PC-9 (cell line): Measurements from ENCODE around the gene ZRANB1. TPM values are rescaled to one million over a fixed set of nuclear protein-coding genes. Genes with fewer than 3 reads are reported as not detected.

Source experiments
- BruUV-seq: library from RNA; stranded (reverse); fragments of 400-500 nt; replicated peaks from 2 replicates; lab custom pipeline; 2021; lab: Mats Ljungman, UMichigan
- CTCF ChIA-PET: fragments of 300-600 bp; sonication (Branson Sonifier 250); formaldehyde crosslinking; loops from one replicate; lab custom pipeline; 2022; ENCODE audit warnings: antibody characterized with exemption; lab: Charles Lee
- POLR2A ChIA-PET: fragments of 300-600 bp; sonication (Branson Sonifier 250); formaldehyde crosslinking; loops from one replicate; lab custom pipeline; 2022; ENCODE audit warnings: antibody characterized with exemption; ENCODE audit not compliant: unreplicated experiment; lab: Charles Lee
- DNase-seq, 2 experiments: peaks; one replicate each; pipeline versions ENCODE4 v3.0.0 to v3.0.0-alpha.2; 2015 to 2022; ENCODE audit warnings: mixed read lengths in 1 of 2
- H2AFZ ChIP-seq: fragments of 200-600 bp; sonication (generic); 2 replicates; pipeline ENCODE4 v1.8.1; 2017; ENCODE audit warnings: antibody characterized with exemption
- H3F3A ChIP-seq: fragments of 200-600 bp; sonication (generic); 2 replicates; pipeline ENCODE4 v1.8.1; 2017; ENCODE audit warnings: antibody characterized with exemption, mild to moderate bottlenecking, low read depth; ENCODE audit not compliant: insufficient read depth
- H3K27ac ChIP-seq: fragments of 200-600 bp; sonication (generic); 2 replicates; pipeline ENCODE4 v1.6.1; 2016; ENCODE audit warnings: mixed run types
- H3K27me3 ChIP-seq: fragments of 200-600 bp; sonication (generic); 2 replicates; pipeline ENCODE4 v1.6.1; 2016; ENCODE audit warnings: low read depth, mixed run types; ENCODE audit not compliant: insufficient read depth
- H3K36me3 ChIP-seq: fragments of 200-600 bp; sonication (generic); 2 replicates; pipeline ENCODE4 v1.6.1; 2016; ENCODE audit warnings: low read depth, mixed run types
- H3K4me1 ChIP-seq: fragments of 200-600 bp; sonication (generic); replicated peaks from 2 replicates; pipeline ENCODE4 v1.6.1; 2016; ENCODE audit warnings: mixed run types; ENCODE audit not compliant: insufficient read depth
- H3K4me2 ChIP-seq: fragments of 200-600 bp; sonication (generic); 2 replicates; pipeline ENCODE4 v1.6.1; 2017; ENCODE audit warnings: mixed run types
- H3K4me3 ChIP-seq: fragments of 200-600 bp; sonication (generic); 2 replicates; pipeline ENCODE4 v1.6.1; 2016; ENCODE audit warnings: mixed run types
- H3K79me2 ChIP-seq: fragments of 200-600 bp; sonication (generic); 2 replicates; pipeline ENCODE4 v1.6.1; 2017; ENCODE audit warnings: low read depth, mixed run types
- H3K9me2 ChIP-seq: fragments of 200-600 bp; sonication (generic); 2 replicates; pipeline ENCODE4 v1.8.1; 2017; ENCODE audit warnings: mild to moderate bottlenecking; ENCODE audit not compliant: insufficient read depth
- H3K9me3 ChIP-seq: fragments of 200-600 bp; sonication (generic); 2 replicates; pipeline ENCODE4 v1.8.1; 2016; ENCODE audit warnings: low read depth; ENCODE audit not compliant: insufficient read depth
- H4K20me1 ChIP-seq: fragments of 200-600 bp; sonication (generic); 2 replicates; pipeline ENCODE4 v1.8.1; 2017; ENCODE audit not compliant: insufficient read depth
- EZH2 ChIP-seq: fragments of 200-600 bp; sonication (generic); IDR thresholded peaks from 2 replicates; pipeline ENCODE4 v1.8.0; 2017; ENCODE audit warnings: antibody characterized with exemption, low read depth
- intact Hi-C: fragments of 100-400 bp; cut with micrococcal nuclease; formaldehyde crosslinking; loops from one replicate; pipeline ENCODE4 v1.10.0; 2022; ENCODE audit not compliant: unreplicated experiment
- total RNA-seq: library from RNA; stranded (reverse); gene quantifications from 2 replicates; pipeline ENCODE4 v1.2.3, GENCODE V29; 2021
- TF ChIP-seq, protein P1 (sequence below): fragments of 200-600 bp; sonication (generic); conservative IDR thresholded peaks from 2 replicates; pipeline ENCODE4 v1.6.1; 2017; ENCODE audit warnings: mixed run types, antibody characterized with exemption, mild to moderate bottlenecking, moderate library complexity

The ZRANB1 gene
- total RNA-seq, 1 experiment from 2014 or later: 10.9 TPM

DNA sequence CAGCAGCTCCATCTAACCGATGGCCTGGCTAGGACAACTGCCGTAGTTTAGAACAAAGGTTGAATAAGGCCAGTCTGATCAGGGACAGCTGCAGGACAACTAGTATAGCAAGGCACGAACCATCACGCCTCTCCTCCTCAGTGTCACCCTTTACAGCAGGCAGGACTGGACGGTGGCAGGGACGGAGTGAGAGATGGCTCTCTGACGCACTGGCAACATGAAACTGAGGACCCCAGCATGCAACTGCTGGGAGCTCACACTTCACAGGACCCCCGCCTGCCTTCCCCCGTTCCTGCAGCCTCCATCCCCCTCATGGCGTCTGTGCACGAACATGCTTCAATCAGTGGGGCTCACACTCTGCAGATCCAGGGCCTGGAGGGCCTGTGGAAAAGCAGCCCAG lies 53.7 kb downstream of the ZRANB1 start:
- TF ChIP-seq, protein P1, sequence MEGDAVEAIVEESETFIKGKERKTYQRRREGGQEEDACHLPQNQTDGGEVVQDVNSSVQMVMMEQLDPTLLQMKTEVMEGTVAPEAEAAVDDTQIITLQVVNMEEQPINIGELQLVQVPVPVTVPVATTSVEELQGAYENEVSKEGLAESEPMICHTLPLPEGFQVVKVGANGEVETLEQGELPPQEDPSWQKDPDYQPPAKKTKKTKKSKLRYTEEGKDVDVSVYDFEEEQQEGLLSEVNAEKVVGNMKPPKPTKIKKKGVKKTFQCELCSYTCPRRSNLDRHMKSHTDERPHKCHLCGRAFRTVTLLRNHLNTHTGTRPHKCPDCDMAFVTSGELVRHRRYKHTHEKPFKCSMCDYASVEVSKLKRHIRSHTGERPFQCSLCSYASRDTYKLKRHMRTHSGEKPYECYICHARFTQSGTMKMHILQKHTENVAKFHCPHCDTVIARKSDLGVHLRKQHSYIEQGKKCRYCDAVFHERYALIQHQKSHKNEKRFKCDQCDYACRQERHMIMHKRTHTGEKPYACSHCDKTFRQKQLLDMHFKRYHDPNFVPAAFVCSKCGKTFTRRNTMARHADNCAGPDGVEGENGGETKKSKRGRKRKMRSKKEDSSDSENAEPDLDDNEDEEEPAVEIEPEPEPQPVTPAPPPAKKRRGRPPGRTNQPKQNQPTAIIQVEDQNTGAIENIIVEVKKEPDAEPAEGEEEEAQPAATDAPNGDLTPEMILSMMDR: no peak
- TF ChIP-seq EZH2: no peak
- Histone ChIP-seq H4K20me1 (no peaks in the 10 kb centered on the region), H3F3A (no peaks in the 10 kb centered on the region), H3K9me2 (no peaks in the 10 kb centered on the region), H2AFZ (no peak overlapping the region), H3K4me3 (no peak overlapping the region), H3K79me2 (no peaks in the 10 kb centered on the region), H3K4me2 (no peak overlapping the region), H3K27me3 (no peaks in the 10 kb centered on the region), H3K9me3 (no peaks in the 10 kb centered on the region), H3K27ac (no peak overlapping the region), H3K36me3 (no peaks in the 10 kb centered on the region), H3K4me1 (no peaks in the 10 kb centered on the region)
- ChIA-PET CTCF (interaction anchor here (0.5 kb wide), 1 partner anchor 89 kb away, joined by 8 read pairs; no protein-coding TSS in a partner anchor), POLR2A (no interaction called here)
- DNase-seq: no peak
- no TSS peak for BruUV-seq
- intact Hi-C loops: no loop called here

DNA sequence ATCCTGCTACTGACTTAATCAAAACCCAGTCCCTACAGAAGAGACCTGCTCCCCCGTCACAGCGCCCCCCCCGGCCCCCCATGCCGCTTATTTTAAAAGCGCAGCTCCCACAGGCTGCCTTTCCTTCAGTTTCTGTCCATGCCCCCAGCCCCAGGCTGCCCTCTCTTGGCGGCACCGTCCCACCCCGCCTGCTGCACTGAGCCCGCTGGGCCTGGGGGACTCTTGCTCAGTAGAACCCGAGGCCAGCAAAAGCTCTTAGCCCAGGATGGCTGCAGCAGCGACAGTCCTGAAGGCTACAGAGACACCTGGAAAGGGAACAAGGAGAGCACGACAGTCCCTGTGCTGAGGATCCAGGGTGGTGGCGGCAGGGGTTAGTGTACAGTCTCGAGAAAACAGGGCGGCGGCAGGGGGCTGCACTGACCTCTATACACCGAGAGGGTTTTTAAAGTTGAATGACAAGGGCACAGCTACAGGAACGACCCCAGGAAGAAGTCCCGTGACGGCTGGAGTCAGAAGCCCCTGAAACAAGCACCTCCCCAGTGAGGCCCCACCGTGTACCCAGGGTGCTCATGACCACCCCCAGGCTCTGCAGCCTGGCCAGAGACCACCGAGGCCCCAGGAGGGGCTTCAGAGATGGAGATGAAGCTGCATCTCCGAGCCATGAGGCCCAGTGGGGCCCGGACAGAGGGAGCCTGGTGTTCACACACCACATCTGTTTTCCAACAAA lies 54.4 kb downstream of the ZRANB1 start:
- no peaks in the 10 kb centered on the region for H3K9me2 ChIP-seq
- no TSS peak for BruUV-seq
- ChIA-PET POLR2A (no interaction called here), CTCF (interaction anchor here (0.5 kb wide), 1 partner anchor 90 kb away, joined by 8 read pairs; no protein-coding TSS in a partner anchor)
- intact Hi-C loops: no loop called here
- no peaks in the 10 kb centered on the region for H3K4me1 ChIP-seq
- DNase-seq: no peak
- no peak overlapping the region for H3K4me2 ChIP-seq
- H3K9me3 ChIP-seq: no peaks in the 10 kb centered on the region
- H3K79me2 ChIP-seq: no peaks in the 10 kb centered on the region
- no peaks in the 10 kb centered on the region for H3K36me3 ChIP-seq
- no peak for TF ChIP-seq EZH2
- TF ChIP-seq, protein P1: no peak
- no peak overlapping the region for H3K4me3 ChIP-seq
- no peak overlapping the region for H2AFZ ChIP-seq
- H3F3A ChIP-seq: no peaks in the 10 kb centered on the region
- H4K20me1 ChIP-seq: no peaks in the 10 kb centered on the region
- no peaks in the 10 kb centered on the region for H3K27me3 ChIP-seq
- no peak overlapping the region for H3K27ac ChIP-seq

DNA sequence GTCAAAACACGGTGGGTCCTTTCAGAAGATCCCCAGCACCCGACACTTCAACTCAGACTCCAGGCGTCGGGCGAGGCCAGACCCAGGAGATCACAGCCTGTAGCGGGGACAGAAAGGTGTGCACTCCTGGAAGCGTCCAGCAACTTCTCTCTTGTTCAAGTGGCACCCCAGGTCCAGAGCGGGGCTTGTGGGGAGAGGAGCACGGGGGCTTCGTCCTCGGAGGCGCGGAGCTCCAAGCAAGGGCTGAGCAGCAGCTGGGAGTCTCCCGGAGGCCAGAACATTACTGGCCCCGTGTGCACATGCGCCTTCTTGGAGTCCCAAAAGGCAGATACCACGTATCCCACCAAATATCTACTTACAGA lies 54.9 kb downstream of the ZRANB1 start:
- Histone ChIP-seq H3K27ac (no peak overlapping the region), H3K4me1 (no peaks in the 10 kb centered on the region), H3K27me3 (no peaks in the 10 kb centered on the region), H3K79me2 (no peaks in the 10 kb centered on the region), H3K4me3 (no peak overlapping the region), H3K9me3 (no peaks in the 10 kb centered on the region), H3K4me2 (no peak overlapping the region), H3F3A (no peaks in the 10 kb centered on the region), H4K20me1 (no peaks in the 10 kb centered on the region), H3K36me3 (no peaks in the 10 kb centered on the region), H2AFZ (no peak overlapping the region), H3K9me2 (no peaks in the 10 kb centered on the region)
- no peak for DNase-seq
- TF ChIP-seq EZH2: no peak
- TF ChIP-seq, protein P1: no peak
- ChIA-PET POLR2A (no interaction called here), CTCF (no interaction called here)
- BruUV-seq: no TSS peak
- intact Hi-C loops: no loop called here
